GM23338 (cell line): ENCODE measurements around the gene AXIN1.

ENCODE experiments used
- CREB1 ChIP-seq: fragments of 250-450 bp; sonication (Bioruptor Pico); IDR thresholded peaks from 2 replicates; pipeline ENCODE4 v1.5.0; 2020; ENCODE audit warnings: low read depth, mild to moderate bottlenecking, moderate library complexity
- POLR2AphosphoS5 ChIP-seq: IDR thresholded peaks from 2 replicates; pipeline ENCODE4 v1.6.1; 2016; ENCODE audit warnings: antibody characterized with exemption, low read depth
- TF ChIP-seq, protein P1 (sequence below), 2 experiments: fragments of 200-600 bp in 1 of 2; sonication (generic) in 1 of 2; conservative IDR thresholded peaks; 2 replicates each; pipeline versions ENCODE4 v1.5.1 to v1.6.1; 2016 to 2017; ENCODE audit warnings: antibody characterized with exemption in 2 of 2, low read depth in 2 of 2, mild to moderate bottlenecking in 2 of 2, moderate library complexity in 1 of 2

DNA sequence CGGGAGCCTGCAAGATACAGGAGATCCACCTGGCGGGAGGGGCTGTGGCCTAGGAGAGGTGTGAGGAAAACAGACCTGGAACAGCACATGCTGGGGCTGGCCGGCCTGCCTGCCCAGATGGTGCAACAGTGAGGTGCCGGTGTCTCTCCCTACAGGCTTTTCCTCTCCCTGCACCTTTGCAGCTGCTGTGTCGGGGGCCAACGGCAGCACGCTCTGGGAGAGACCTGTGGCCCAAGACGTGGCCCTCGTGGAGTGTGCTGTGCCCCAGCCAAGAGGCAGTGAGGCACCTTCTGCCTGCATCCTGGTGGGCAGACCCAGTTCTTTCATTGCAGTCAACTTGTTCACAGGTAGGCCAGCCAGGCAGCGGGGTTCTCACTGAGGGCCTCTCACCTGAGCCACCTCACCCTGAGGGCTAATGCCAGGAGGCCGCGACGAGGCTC is 92.7 kb downstream of the AXIN1 start:
- TF ChIP-seq, protein P1, sequence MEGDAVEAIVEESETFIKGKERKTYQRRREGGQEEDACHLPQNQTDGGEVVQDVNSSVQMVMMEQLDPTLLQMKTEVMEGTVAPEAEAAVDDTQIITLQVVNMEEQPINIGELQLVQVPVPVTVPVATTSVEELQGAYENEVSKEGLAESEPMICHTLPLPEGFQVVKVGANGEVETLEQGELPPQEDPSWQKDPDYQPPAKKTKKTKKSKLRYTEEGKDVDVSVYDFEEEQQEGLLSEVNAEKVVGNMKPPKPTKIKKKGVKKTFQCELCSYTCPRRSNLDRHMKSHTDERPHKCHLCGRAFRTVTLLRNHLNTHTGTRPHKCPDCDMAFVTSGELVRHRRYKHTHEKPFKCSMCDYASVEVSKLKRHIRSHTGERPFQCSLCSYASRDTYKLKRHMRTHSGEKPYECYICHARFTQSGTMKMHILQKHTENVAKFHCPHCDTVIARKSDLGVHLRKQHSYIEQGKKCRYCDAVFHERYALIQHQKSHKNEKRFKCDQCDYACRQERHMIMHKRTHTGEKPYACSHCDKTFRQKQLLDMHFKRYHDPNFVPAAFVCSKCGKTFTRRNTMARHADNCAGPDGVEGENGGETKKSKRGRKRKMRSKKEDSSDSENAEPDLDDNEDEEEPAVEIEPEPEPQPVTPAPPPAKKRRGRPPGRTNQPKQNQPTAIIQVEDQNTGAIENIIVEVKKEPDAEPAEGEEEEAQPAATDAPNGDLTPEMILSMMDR (conservative IDR thresholded peaks at IDR 0.05; ENCODE audit: low read depth in 2 of 2) = no peak
- TF ChIP-seq CREB1 (CRISPR knock-in tag) (no peak), POLR2AphosphoS5 (no peak)
